Measurements from ENCODE around the gene NFAT5.

NFAT5 gene

GRCh38 chr16:69651217-69651616, 85.5 kb downstream of the NFAT5 start:
- H3K4me1 ChIP-seq (ENCODE audit: insufficient read depth, poor library complexity, severe bottlenecking): no peaks in the 10 kb centered on the region
- peaks cover 96% of the 10 kb centered on the region for H3K36me3 ChIP-seq (ENCODE audit: low read depth)
- ATAC-seq (ENCODE audit: low read depth): no peak
- TF ChIP-seq CTCF (IDR thresholded peaks at IDR 0.05; ENCODE audit: poor library complexity, severe bottlenecking): no peak
- no peak overlapping the region for H3K4me3 ChIP-seq (ENCODE audit: severe bottlenecking)
- DNase-seq (ENCODE audit: low spot score): no peak
- H3K27ac ChIP-seq (ENCODE audit: poor library complexity, severe bottlenecking): no peak overlapping the region
- H3K27me3 ChIP-seq (ENCODE audit: insufficient read depth, poor library complexity, severe bottlenecking): no peaks in the 10 kb centered on the region
- H3K9me3 ChIP-seq (ENCODE audit: severe bottlenecking): no peaks in the 10 kb centered on the region

- peaks cover 81% of the 10 kb centered on the region for H3K36me3 ChIP-seq (ENCODE audit: low read depth)
- no peak overlapping the region for H3K27ac ChIP-seq (ENCODE audit: poor library complexity, severe bottlenecking)
- H3K27me3 ChIP-seq (ENCODE audit: insufficient read depth, poor library complexity, severe bottlenecking): no peaks in the 10 kb centered on the region
- ATAC-seq (ENCODE audit: low read depth) (no peak), DNase-seq (ENCODE audit: low spot score) (no peak)
- no peak overlapping the region for H3K4me3 ChIP-seq (ENCODE audit: severe bottlenecking)
- no peaks in the 10 kb centered on the region for H3K4me1 ChIP-seq (ENCODE audit: insufficient read depth, poor library complexity, severe bottlenecking)
- H3K9me3 ChIP-seq (ENCODE audit: severe bottlenecking): no peaks in the 10 kb centered on the region
- no peak for TF ChIP-seq CTCF (IDR thresholded peaks at IDR 0.05; ENCODE audit: poor library complexity, severe bottlenecking)
Observed at GRCh38 chr16:69654280-69654931, 88.6 kb downstream of the NFAT5 start.

GRCh38 chr16:69660166-69660565, 94.4 kb downstream of the NFAT5 start:
- Histone ChIP-seq H3K27ac (ENCODE audit: poor library complexity, severe bottlenecking) (no peak overlapping the region), H3K4me1 (ENCODE audit: insufficient read depth, poor library complexity, severe bottlenecking) (peaks cover 10% of the 10 kb centered on the region), H3K27me3 (ENCODE audit: insufficient read depth, poor library complexity, severe bottlenecking) (no peaks in the 10 kb centered on the region), H3K36me3 (ENCODE audit: low read depth) (peaks cover 80% of the 10 kb centered on the region), H3K4me3 (ENCODE audit: severe bottlenecking) (no peak overlapping the region), H3K9me3 (ENCODE audit: severe bottlenecking) (peaks cover 2% of the 10 kb centered on the region)
- DNase-seq (ENCODE audit: low spot score) (no peak), ATAC-seq (ENCODE audit: low read depth) (peak; percentile 64)
- no peak for TF ChIP-seq CTCF (IDR thresholded peaks at IDR 0.05; ENCODE audit: poor library complexity, severe bottlenecking)

- no peak for TF ChIP-seq CTCF (IDR thresholded peaks at IDR 0.05; ENCODE audit: poor library complexity, severe bottlenecking)
- Histone ChIP-seq H3K27me3 (ENCODE audit: insufficient read depth, poor library complexity, severe bottlenecking) (no peaks in the 10 kb centered on the region), H3K9me3 (ENCODE audit: severe bottlenecking) (peaks cover 2% of the 10 kb centered on the region), H3K36me3 (ENCODE audit: low read depth) (peaks cover 70% of the 10 kb centered on the region), H3K27ac (ENCODE audit: poor library complexity, severe bottlenecking) (no peak overlapping the region), H3K4me1 (ENCODE audit: insufficient read depth, poor library complexity, severe bottlenecking) (peaks cover 10% of the 10 kb centered on the region), H3K4me3 (ENCODE audit: severe bottlenecking) (no peak overlapping the region)
- ATAC-seq (ENCODE audit: low read depth) (no peak), DNase-seq (ENCODE audit: low spot score) (no peak)
Observed at GRCh38 chr16:69662901-69663300, 97.1 kb downstream of the NFAT5 start.

GRCh38 chr16:69663846-69664245, 98.1 kb downstream of the NFAT5 start:
- Histone ChIP-seq H3K36me3 (ENCODE audit: low read depth) (peaks cover 76% of the 10 kb centered on the region), H3K27me3 (ENCODE audit: insufficient read depth, poor library complexity, severe bottlenecking) (no peaks in the 10 kb centered on the region), H3K4me3 (ENCODE audit: severe bottlenecking) (no peak overlapping the region), H3K27ac (ENCODE audit: poor library complexity, severe bottlenecking) (no peak overlapping the region), H3K9me3 (ENCODE audit: severe bottlenecking) (peaks cover 2% of the 10 kb centered on the region), H3K4me1 (ENCODE audit: insufficient read depth, poor library complexity, severe bottlenecking) (peaks cover 10% of the 10 kb centered on the region)
- no peak for TF ChIP-seq CTCF (IDR thresholded peaks at IDR 0.05; ENCODE audit: poor library complexity, severe bottlenecking)
- DNase-seq (ENCODE audit: low spot score) (no peak), ATAC-seq (ENCODE audit: low read depth) (no peak)

Measured in RWPE2 (cell line).